Brain microvascular endothelial cell (primary cell): ENCODE results near the gene C11orf16.

Source experiments
- DNase-seq: peaks from one replicate; pipeline ENCODE4 v3.0.0-alpha.2; 2020
- H3K27ac ChIP-seq: fragments of 250-450 bp; sonication (Bioruptor Pico); 2 replicates; pipeline ENCODE4 v1.5.1; 2020; ENCODE audit warnings: mild to moderate bottlenecking, moderate library complexity
- H3K27me3 ChIP-seq: fragments of 250-450 bp; sonication (Bioruptor Pico); replicated peaks from 2 replicates; pipeline ENCODE4 v1.5.1; 2020; ENCODE audit warnings: mild to moderate bottlenecking
- H3K36me3 ChIP-seq: fragments of 250-450 bp; sonication (Bioruptor Pico); replicated peaks from 2 replicates; pipeline ENCODE4 v1.5.1; 2020; ENCODE audit warnings: mild to moderate bottlenecking
- H3K4me3 ChIP-seq: 2 replicates; pipeline ENCODE4 v1.5.1; 2011; ENCODE audit warnings: low read depth, mild to moderate bottlenecking, control low read depth, low read length, moderate library complexity
- in situ Hi-C: cut with HindIII; loops from 2 replicates; pipeline ENCODE4 v1.10.0; 2017; ENCODE audit warnings: low sequenced_read_pairs, low pct_ligation_motif_present
- TF ChIP-seq, protein P1 (sequence below): IDR thresholded peaks from 2 replicates; pipeline ENCODE4 v1.5.1; 2011; ENCODE audit warnings: low read depth, mild to moderate bottlenecking, moderate library complexity, low read length, control low read depth, inconsistent platforms; ENCODE audit errors: missing control alignments

The C11orf16 gene

DNA sequence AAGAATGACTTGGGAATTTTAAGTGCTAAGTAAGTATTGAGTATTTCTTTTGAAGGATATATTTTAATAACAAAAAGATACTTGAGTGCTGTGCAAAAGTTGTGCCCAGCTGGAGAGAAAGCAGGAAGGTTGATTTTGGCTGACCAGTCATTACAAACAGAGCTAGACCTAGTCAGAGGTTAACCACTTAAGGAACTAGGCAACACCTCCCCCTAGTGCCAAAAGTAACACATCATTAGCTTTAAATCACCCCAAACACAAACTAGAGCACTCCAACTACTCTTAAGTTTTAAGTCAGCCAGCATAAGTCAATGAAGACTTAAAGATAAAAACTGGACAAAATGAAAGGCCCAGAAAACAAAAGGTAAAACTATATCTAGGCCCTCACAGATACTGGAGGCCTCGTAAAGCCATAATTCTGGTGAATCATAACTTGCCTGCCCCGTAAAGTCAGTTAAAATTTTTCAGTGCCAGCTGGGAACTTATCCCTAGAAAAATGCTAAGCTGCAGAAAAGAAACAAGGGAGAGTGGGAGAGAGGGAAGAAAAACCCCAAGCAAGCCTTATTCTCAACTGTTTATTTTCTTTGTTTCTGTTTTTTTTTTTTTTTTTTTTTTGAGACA lies 26.9 kb upstream of the C11orf16 start:
- no peak overlapping the region for H3K27ac ChIP-seq
- H3K4me3 ChIP-seq: no peak overlapping the region
- H3K36me3 ChIP-seq: no peaks in the 10 kb centered on the region
- no peaks in the 10 kb centered on the region for H3K27me3 ChIP-seq
- TF ChIP-seq, protein P1, sequence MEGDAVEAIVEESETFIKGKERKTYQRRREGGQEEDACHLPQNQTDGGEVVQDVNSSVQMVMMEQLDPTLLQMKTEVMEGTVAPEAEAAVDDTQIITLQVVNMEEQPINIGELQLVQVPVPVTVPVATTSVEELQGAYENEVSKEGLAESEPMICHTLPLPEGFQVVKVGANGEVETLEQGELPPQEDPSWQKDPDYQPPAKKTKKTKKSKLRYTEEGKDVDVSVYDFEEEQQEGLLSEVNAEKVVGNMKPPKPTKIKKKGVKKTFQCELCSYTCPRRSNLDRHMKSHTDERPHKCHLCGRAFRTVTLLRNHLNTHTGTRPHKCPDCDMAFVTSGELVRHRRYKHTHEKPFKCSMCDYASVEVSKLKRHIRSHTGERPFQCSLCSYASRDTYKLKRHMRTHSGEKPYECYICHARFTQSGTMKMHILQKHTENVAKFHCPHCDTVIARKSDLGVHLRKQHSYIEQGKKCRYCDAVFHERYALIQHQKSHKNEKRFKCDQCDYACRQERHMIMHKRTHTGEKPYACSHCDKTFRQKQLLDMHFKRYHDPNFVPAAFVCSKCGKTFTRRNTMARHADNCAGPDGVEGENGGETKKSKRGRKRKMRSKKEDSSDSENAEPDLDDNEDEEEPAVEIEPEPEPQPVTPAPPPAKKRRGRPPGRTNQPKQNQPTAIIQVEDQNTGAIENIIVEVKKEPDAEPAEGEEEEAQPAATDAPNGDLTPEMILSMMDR: peak; percentile 64
- DNase-seq: peak; percentile 73
- in situ Hi-C loops: no loop called here

DNA sequence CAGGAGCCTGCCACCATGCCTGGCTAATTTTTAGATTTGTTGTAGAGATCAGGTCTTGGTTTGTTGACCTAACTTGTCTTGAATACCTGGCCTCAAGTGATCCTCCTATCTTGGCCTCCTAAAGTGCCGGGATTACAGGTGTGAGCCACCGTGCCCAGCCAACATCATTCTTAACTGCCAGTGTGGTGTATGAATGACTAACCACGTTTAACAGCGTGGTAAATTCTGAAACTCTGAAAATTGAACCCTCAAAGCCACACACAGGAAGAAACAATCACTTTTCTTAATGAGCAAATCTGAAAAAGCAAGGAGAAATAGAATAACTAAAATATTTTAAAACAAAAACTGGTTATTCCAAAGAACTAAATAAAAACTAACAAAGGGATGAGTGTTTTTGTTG lies 24.1 kb upstream of the C11orf16 start:
- in situ Hi-C loops: no loop called here
- Histone ChIP-seq H3K27ac (no peak overlapping the region), H3K27me3 (no peaks in the 10 kb centered on the region), H3K4me3 (no peak overlapping the region), H3K36me3 (peaks cover 8% of the 10 kb centered on the region)
- DNase-seq: no peak
- TF ChIP-seq, protein P1: no peak

DNA sequence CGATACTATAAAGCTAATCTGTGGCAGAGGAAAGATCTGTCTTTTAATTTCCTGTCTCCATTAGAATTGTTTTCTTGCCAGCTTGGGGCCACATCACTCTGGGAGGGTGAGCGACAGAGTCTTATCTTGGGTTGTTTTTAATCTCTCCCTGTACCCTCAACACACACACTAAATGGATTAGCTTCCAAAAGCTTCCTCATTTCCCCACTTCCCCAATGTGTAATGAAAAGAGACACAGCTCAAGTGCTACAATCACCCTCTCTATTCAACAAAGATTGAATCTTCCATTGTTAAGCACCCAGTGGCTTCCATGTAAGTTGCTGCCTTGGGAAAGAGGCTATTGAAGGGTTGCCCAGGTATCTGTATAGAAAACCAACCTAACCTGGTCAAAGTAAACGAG lies 16.1 kb upstream of the C11orf16 start:
- no peak overlapping the region for H3K27ac ChIP-seq
- no peaks in the 10 kb centered on the region for H3K27me3 ChIP-seq
- TF ChIP-seq, protein P1: no peak
- peaks cover 16% of the 10 kb centered on the region for H3K36me3 ChIP-seq
- DNase-seq: no peak
- no peak overlapping the region for H3K4me3 ChIP-seq
- in situ Hi-C loops: no loop called here

DNA sequence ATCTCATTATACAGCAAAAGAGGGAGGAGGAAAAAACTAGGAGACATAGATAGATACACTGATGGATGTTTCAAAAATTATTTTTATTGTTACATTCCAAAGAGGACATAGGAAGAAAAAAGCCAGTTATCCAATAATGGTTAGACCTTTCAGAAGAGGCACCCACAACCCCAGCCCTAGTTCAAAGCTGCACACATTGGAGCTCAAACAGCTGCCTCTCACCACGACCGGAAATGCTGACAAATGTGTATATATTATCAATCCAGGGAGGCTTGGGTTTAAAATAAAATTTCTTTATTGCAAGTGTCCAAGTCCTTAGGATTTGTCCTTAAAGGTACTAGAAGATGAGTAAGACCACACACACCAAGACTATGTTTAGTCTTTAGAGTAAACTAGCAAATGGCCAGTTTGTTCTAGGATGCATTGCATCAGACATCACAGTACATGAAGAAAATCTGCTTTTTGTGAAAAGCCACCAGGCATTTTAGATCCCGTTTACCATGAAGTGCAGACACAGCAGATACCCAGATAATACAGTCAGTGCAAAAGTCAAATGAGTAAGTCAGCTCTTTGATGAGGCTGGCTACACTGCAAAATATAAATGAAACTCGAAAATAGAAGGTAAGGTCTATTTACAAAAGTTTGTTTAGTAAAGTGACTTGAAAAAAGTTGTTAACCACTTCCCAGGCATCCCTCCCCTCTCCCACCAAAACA lies 14.6 kb upstream of the C11orf16 start:
- Histone ChIP-seq H3K4me3 (no peak overlapping the region), H3K27ac (no peak overlapping the region), H3K36me3 (peaks cover 10% of the 10 kb centered on the region), H3K27me3 (no peaks in the 10 kb centered on the region)
- DNase-seq: no peak
- TF ChIP-seq, protein P1: no peak
- in situ Hi-C loops: no loop called here

DNA sequence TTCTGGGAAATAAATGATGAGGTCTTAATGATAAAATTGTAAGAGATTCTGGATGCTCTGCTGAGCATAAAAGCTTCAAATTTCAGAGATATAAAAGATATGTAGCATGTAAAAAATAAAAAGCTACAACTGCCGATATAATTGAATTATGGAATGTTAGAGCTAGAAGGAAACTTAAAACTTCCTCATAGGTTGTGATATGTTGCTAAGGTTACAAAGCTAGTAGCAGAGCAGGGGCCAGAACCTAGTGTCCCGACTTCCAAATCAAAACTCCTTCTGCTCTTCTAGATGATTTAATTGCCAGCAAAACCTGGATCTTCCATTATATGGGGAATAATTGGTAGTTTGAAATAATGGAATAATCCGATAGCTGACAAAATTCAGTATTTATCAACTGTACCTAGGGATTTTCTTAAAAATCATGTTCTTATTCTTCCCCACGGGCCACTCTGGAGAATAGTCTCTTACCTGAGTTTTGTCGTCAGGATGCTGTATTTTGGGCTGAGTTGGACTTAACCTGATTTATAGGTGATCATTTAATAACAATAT lies 9.8 kb upstream of the C11orf16 start, which contains the start of gene ASCL3:
TSS of gene ASCL3 (minus strand) at position 499 of the 549 bp plus-strand sequence. CDS start 4,855 bp downstream, outside the sequence.
- H3K4me3 ChIP-seq: no peak within 1 kb of the TSS
- in situ Hi-C loops: no loop called here
- DNase-seq: no peak
- no peak within 1 kb of the TSS for H3K27ac ChIP-seq
- peaks cover 2% of the 10 kb centered on the region for H3K36me3 ChIP-seq
- TF ChIP-seq, protein P1: no peak
- no peaks in the 10 kb centered on the region for H3K27me3 ChIP-seq
